Ishikawa (cell line): ENCODE measurements around the gene NBEAL2.

Source experiments
- CEBPB ChIP-seq: IDR thresholded peaks from 2 replicates; pipeline ENCODE4 v1.6.1; 2012
- CREB1 ChIP-seq: IDR thresholded peaks from 2 replicates; pipeline ENCODE4 v1.6.1; 2012; ENCODE audit warnings: low read depth
- EGR1 ChIP-seq: IDR thresholded peaks from 2 replicates; pipeline ENCODE4 v1.6.1; 2012
- EP300 ChIP-seq: IDR thresholded peaks from 2 replicates; pipeline ENCODE4 v1.6.1; 2012; ENCODE audit warnings: borderline replicate concordance
- FOXM1 ChIP-seq: IDR thresholded peaks from 2 replicates; pipeline ENCODE4 v1.6.1; 2012; ENCODE audit warnings: low read depth, borderline replicate concordance
- NFIC ChIP-seq: IDR thresholded peaks from 2 replicates; pipeline ENCODE4 v1.6.1; 2012
- RAD21 ChIP-seq: IDR thresholded peaks from 2 replicates; pipeline ENCODE4 v1.6.1; 2012; ENCODE audit warnings: low read depth
- TAF1 ChIP-seq: IDR thresholded peaks from 2 replicates; pipeline ENCODE4 v1.6.1; 2012; ENCODE audit warnings: low read depth, mild to moderate bottlenecking
- TCF12 ChIP-seq: IDR thresholded peaks from 2 replicates; pipeline ENCODE4 v1.6.1; 2012; ENCODE audit warnings: low read depth
- TEAD4 ChIP-seq: IDR thresholded peaks from 2 replicates; pipeline ENCODE4 v1.6.1; 2012
- USF1 ChIP-seq: IDR thresholded peaks from 2 replicates; pipeline ENCODE4 v1.6.1; 2012
- YY1 ChIP-seq: IDR thresholded peaks from 2 replicates; pipeline ENCODE4 v1.6.1; 2012; ENCODE audit warnings: low read depth
- ZBTB7A ChIP-seq: IDR thresholded peaks from 2 replicates; pipeline ENCODE4 v1.6.1; 2012; ENCODE audit warnings: low read depth
- TF ChIP-seq, protein P1 (sequence below): IDR thresholded peaks from 2 replicates; pipeline ENCODE4 v1.6.1; 2012
- TF ChIP-seq, protein P2 (sequence below): IDR thresholded peaks from 2 replicates; pipeline ENCODE4 v1.6.1; 2012; ENCODE audit warnings: low read depth, mild to moderate bottlenecking

NBEAL2 gene

GRCh38 chr3:46979958-46980497 lies 562 bp downstream of the NBEAL2 start:
- 0 out of 2 replicates have a peak, but pooled peaks have one; percentile 31 for TF ChIP-seq ZBTB7A
- no peak for TF ChIP-seq USF1

- TF ChIP-seq ZBTB7A (0 out of 2 replicates have a peak, but pooled peaks have one; percentile 66), RAD21 (no peak), TEAD4 (no peak), CEBPB (no peak), TAF1 (no peak), CREB1 (no peak), TCF12 (peak; percentile 63), YY1 (no peak), EGR1 (no peak), USF1 (no peak), NFIC (0 out of 2 replicates have a peak, but pooled peaks have one; percentile 26), FOXM1 (no peak), EP300 (0 out of 2 replicates have a peak, but pooled peaks have one; percentile 31)
- TF ChIP-seq, protein P1, sequence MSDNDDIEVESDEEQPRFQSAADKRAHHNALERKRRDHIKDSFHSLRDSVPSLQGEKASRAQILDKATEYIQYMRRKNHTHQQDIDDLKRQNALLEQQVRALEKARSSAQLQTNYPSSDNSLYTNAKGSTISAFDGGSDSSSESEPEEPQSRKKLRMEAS = peak; percentile 37; the same call in 1 of the 2 replicates
- TF ChIP-seq, protein P2, sequence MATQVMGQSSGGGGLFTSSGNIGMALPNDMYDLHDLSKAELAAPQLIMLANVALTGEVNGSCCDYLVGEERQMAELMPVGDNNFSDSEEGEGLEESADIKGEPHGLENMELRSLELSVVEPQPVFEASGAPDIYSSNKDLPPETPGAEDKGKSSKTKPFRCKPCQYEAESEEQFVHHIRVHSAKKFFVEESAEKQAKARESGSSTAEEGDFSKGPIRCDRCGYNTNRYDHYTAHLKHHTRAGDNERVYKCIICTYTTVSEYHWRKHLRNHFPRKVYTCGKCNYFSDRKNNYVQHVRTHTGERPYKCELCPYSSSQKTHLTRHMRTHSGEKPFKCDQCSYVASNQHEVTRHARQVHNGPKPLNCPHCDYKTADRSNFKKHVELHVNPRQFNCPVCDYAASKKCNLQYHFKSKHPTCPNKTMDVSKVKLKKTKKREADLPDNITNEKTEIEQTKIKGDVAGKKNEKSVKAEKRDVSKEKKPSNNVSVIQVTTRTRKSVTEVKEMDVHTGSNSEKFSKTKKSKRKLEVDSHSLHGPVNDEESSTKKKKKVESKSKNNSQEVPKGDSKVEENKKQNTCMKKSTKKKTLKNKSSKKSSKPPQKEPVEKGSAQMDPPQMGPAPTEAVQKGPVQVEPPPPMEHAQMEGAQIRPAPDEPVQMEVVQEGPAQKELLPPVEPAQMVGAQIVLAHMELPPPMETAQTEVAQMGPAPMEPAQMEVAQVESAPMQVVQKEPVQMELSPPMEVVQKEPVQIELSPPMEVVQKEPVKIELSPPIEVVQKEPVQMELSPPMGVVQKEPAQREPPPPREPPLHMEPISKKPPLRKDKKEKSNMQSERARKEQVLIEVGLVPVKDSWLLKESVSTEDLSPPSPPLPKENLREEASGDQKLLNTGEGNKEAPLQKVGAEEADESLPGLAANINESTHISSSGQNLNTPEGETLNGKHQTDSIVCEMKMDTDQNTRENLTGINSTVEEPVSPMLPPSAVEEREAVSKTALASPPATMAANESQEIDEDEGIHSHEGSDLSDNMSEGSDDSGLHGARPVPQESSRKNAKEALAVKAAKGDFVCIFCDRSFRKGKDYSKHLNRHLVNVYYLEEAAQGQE = no peak
These were observed 2.5 kb downstream of the NBEAL2 start for GRCh38 chr3:46981932-46982471.

DNA sequence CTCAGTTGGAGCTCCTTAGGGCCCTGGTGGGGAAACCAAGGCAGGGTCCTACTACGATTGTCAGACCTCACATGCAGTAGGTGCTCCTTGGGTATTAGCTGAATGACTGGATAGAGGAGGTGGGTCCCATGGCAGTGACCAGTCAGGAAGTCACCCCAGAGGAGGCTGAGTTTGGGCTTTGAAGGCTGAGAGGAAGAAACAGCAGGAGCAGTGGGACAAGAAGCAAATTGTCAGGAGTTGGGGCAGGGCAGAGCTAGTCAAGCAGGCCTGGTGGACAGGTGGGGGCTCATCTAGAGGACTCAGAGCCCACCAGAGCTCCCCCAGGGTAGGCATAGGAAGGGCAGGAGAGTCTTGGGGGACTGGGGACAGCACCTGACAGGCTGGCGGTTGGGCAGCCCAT lies 3.1 kb downstream of the NBEAL2 start:
- TF ChIP-seq USF1 = no peak

DNA sequence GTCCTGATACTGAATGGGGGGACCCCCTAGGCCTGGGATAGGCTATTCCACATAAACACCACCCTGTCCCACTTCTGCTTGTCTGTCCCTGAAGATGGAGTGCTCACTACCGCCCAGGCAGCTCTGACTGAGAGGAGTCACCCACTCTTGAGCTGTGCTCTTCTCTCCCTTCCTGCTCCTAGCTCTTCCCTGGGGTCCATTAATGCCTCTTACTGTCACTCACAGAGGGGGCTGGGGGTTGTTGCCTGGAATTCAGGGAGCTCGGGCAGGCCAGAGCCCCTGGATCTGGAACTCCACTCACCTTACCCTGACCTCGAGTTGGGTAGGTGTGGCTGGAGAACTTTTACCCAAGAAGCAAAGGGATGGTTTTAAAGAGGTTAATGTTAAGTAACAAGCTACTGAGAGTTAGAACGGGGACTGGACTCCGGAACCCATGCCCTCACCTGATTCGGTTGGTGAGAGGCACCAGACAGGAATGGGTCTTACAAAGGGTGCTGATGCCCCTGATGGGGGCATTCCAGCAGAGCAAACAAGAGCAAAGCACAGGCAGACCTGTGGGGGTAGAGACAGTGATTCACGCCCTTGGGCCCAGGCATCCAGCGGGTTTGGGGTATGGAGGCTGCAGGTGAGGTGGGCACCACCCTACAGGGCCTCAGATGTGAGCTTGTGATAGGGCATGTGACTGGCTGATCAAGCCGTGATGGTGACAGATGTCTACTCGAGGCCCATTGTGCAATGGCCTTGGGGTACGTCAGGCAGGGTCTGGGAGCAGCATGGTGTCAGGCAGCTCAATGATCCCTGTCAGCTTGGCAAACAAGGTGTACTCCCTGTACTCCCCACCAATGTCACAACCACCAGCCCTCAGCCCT lies 5.4 kb downstream of the NBEAL2 start:
- TF ChIP-seq CREB1 (no peak), ZBTB7A (no peak), TAF1 (no peak), EGR1 (no peak), NFIC (no peak)

DNA sequence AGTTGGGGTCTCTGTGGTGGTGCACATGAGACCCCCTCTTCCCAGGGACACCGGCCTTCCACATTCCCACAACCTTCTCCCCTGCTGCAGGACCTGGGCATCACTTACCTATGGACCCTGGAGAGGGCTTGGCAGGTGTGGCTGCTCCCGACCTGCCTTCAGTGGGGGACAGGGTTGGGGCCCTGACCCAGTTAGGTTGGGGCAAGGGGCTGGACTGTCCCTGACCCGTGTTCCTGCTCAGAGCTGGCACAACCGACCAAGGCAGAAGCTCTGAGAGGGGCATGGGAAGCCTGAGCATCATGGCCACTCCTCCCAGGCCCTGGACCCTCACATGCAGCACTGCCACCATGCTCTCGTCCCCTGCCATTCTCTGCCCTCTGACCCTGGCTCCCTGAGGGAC lies 6.1 kb downstream of the NBEAL2 start:
- no peak for TF ChIP-seq EP300
- TF ChIP-seq CEBPB = no peak
- TF ChIP-seq TAF1 = no peak
- TF ChIP-seq, protein P1 = no peak
- TF ChIP-seq TEAD4 = no peak
- no peak for TF ChIP-seq NFIC
- no peak for TF ChIP-seq CREB1
- TF ChIP-seq FOXM1 = no peak
- no peak for TF ChIP-seq YY1
- no peak for TF ChIP-seq USF1
- TF ChIP-seq ZBTB7A = no peak
- TF ChIP-seq, protein P2 = no peak
- TF ChIP-seq RAD21 = no peak
- TF ChIP-seq EGR1 = no peak
